ENCODE data around the gene DNAAF3. TPM values are rescaled to one million over a fixed set of nuclear protein-coding genes. Genes with fewer than 3 reads are reported as not detected.

Gene DNAAF3
- total RNA-seq, 2 donors from 2014 or later = 0.79 to 2.6 TPM

Small RNA genes within 50 kb of the gene (microRNA-seq; reads per million reads assigned to microRNA genes)
- 0 reads per million in 2 donors for gene MIR7975

Other genes with a start within 250 kb of the DNAAF3 start
- under 1 TPM in 1 of 2 donors, not detected in 1; 0.17 TPM for gene NLRP7, start 219.1 kb downstream of the DNAAF3 start, total RNA-seq
- gene NLRP2, start 200.2 kb downstream of the DNAAF3 start, total RNA-seq = 1 to 10 TPM; 2.0 to 3.8 TPM
- under 1 TPM; 0.28 to 0.49 TPM for gene GP6, start 128.3 kb downstream of the DNAAF3 start, total RNA-seq
- gene RDH13, start 103.5 kb downstream of the DNAAF3 start, total RNA-seq = 10 to 100 TPM; 50.5 to 69.3 TPM
- 10 to 100 TPM; 42.1 to 75.9 TPM for gene EPS8L1, start 90.7 kb downstream of the DNAAF3 start, total RNA-seq
- gene PPP1R12C, start 49.0 kb downstream of the DNAAF3 start, total RNA-seq = 100 to 1,000 TPM; 102 to 118 TPM
- under 1 TPM; 0.40 to 0.70 TPM for gene TNNT1, start 17.4 kb downstream of the DNAAF3 start, total RNA-seq
- gene TNNI3, start 8.9 kb downstream of the DNAAF3 start, total RNA-seq = 1 to 10 TPM in 1 of 2 donors, not detected in 1; 1.1 TPM
- gene SYT5, start 13.7 kb upstream of the DNAAF3 start, total RNA-seq = 1 to 10 TPM in 1 of 2 donors, under 1 TPM in 1; 0.64 to 1.9 TPM
- gene PTPRH, start 42.9 kb upstream of the DNAAF3 start, total RNA-seq = 100 to 1,000 TPM in 1 of 2 donors, 10 to 100 TPM in 1; 95.7 to 104 TPM
- 1 to 10 TPM; 2.2 to 2.9 TPM for gene TMEM86B, start 62.1 kb upstream of the DNAAF3 start, total RNA-seq
- 10 to 100 TPM; 56.6 to 59.5 TPM for gene PPP6R1, start 92.4 kb upstream of the DNAAF3 start, total RNA-seq
- 10 to 100 TPM; 28.4 to 35.2 TPM for gene HSPBP1, start 113.5 kb upstream of the DNAAF3 start, total RNA-seq
- gene BRSK1, start 117.4 kb upstream of the DNAAF3 start, total RNA-seq = 1 to 10 TPM in 1 of 2 donors, under 1 TPM in 1; 0.95 to 1.3 TPM
- gene TMEM150B, start 158.7 kb upstream of the DNAAF3 start, total RNA-seq = 10 to 100 TPM; 50.2 to 54.6 TPM
- 10 to 100 TPM; 19.0 to 20.7 TPM for gene KMT5C, start 173.3 kb upstream of the DNAAF3 start, total RNA-seq
- 10 to 100 TPM; 23.0 to 27.6 TPM for gene COX6B2, start 188.1 kb upstream of the DNAAF3 start, total RNA-seq
- not detected for gene GARIN5B, start 196.6 kb upstream of the DNAAF3 start, total RNA-seq
- gene IL11, start 203.8 kb upstream of the DNAAF3 start, total RNA-seq = under 1 TPM; 0.31 to 0.46 TPM
- gene TMEM190, start 210.2 kb upstream of the DNAAF3 start, total RNA-seq = not detected
- gene TMEM238, start 217.7 kb upstream of the DNAAF3 start, total RNA-seq = 10 to 100 TPM; 83.4 to 89.4 TPM
- gene RPL28, start 219.3 kb upstream of the DNAAF3 start, total RNA-seq = 1,000 to 10,000 TPM; 1,151 to 1,179 TPM
- gene UBE2S, start 241.2 kb upstream of the DNAAF3 start, total RNA-seq = 10 to 100 TPM; 20.9 to 33.7 TPM